ENCODE results near the gene HTR1D.
A peak's percentile ranks its signal among the peaks of the same experiment; 100 is the strongest.

HTR1D gene

DNA sequence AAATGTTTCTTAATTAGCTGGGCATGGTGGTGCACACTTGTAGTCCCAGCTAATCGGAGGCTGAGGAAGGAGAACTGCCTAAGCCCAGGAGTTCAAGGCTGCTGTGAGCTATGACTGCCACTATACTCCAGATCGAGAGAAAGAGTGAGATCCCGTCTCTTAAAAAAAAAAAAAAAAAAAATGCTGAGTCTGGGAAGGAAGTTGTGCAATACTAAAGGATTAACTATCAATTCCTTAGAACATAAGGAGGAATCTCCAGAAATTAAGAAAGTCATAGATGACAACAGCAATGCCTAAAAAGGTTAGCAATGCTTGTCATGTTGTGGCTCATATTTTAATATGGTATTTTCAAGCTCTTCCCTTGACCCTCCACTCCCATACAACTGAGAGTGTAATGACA lies 53.9 kb downstream of the HTR1D start:
- no peaks in the 10 kb centered on the region for H3K27me3 ChIP-seq (ENCODE audit: control insufficient read depth in 1 of 2, insufficient read depth in 1 of 2, low read length in 2 of 2)
- no peak overlapping the region for H3K18ac ChIP-seq (ENCODE audit: low read depth in 1 of 2, low read length in 2 of 2)
- no peak overlapping the region for H2BK120ac ChIP-seq (ENCODE audit: low read depth, low read length)
- no peak for DNase-seq
- no peak overlapping the region for H4K8ac ChIP-seq (ENCODE audit: low read length)
- no peaks in the 10 kb centered on the region for H3K36me3 ChIP-seq (ENCODE audit: control insufficient read depth in 1 of 2, insufficient read depth in 2 of 2, low read depth in 1 of 2, low read length in 2 of 2)
- H3K4ac ChIP-seq (ENCODE audit: low read depth in 1 of 2, low read length in 2 of 2), result no peak overlapping the region
- H2BK15ac ChIP-seq (ENCODE audit: low read depth, poor library complexity, severe bottlenecking), result no peak overlapping the region
- H3K9me3 ChIP-seq (ENCODE audit: control insufficient read depth, low read length), result no peaks in the 10 kb centered on the region
- no peak overlapping the region for H2BK5ac ChIP-seq (ENCODE audit: low read depth, low read length, poor library complexity, severe bottlenecking)
- H3K14ac ChIP-seq (ENCODE audit: low read length in 2 of 2), result no peak overlapping the region
- H3K23ac ChIP-seq (ENCODE audit: low read length in 2 of 2), result no peak overlapping the region
- no peak overlapping the region for H3K9ac ChIP-seq (ENCODE audit: low read length)
- H3K4me3 ChIP-seq (ENCODE audit: insufficient read depth in 1 of 2, low read depth in 1 of 2, low read length in 2 of 2), result no peak overlapping the region
- 90% methylated on average over 2 of the region's 3 CpGs for WGBS
- H3K4me2 ChIP-seq (ENCODE audit: low read length, poor library complexity, severe bottlenecking), result peak overlapping the region; percentile 3
- peaks cover 4% of the 10 kb centered on the region for H3K79me1 ChIP-seq (replicated peaks; ENCODE audit: low read length, poor library complexity, severe bottlenecking)
- peaks cover 4% of the 10 kb centered on the region for H3K4me1 ChIP-seq (ENCODE audit: control insufficient read depth, insufficient read depth, low read depth, low read length)
- no peak overlapping the region for H2BK12ac ChIP-seq (ENCODE audit: low read length in 2 of 2)
- H2AK5ac ChIP-seq (ENCODE audit: low read length, severe bottlenecking), result no peak overlapping the region
- H2AFZ ChIP-seq (ENCODE audit: low read depth, low read length), result no peak overlapping the region
- no peak overlapping the region for H4K91ac ChIP-seq (ENCODE audit: low read length)
- no peak overlapping the region for H3K27ac ChIP-seq (ENCODE audit: low read length, poor library complexity, severe bottlenecking)

DNA sequence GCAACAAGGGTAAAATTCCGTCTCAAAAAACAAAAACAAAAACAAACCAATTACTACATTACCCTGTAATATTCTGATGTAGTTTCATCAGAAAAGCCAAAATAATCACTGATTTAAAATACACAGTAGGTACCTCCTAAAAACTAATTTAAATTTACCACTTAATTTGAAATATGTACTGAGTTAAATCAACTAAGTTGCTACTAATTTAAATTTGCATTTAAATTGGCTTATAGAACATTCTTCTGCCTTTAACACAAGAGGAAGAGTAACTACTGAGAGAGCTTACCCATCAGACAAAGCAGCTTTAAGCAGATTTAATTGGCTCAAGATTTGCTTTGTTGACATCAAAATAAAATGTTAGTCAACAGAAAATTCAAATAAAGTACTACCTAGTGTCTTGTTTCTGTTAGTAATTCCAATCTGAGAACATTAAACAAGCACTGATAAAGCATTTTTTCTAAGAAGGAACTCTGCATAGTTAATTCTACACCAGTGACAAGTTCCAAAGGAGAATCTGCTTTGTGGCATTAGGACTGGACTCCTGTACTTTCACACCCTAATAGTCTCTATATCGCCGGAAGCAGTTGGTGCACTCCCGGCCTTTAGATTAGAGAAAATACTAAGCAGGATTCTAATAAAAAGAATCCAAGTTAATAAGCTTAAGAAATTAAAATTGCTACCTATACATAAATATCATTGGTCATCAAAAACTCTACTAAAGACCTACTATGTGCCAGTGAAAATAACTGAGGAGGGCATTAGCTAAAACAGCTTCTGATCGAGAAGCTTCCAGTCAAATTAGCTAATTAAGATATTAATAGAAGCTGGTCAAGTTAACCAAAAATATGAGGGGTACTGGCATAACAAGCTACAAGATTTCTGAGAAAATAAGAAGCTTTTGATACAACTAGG lies 57.1 kb downstream of the HTR1D start:
- Histone ChIP-seq H3K18ac (ENCODE audit: low read depth in 1 of 2, low read length in 2 of 2) (no peak overlapping the region), H3K4me3 (ENCODE audit: insufficient read depth in 1 of 2, low read depth in 1 of 2, low read length in 2 of 2) (no peak overlapping the region), H4K8ac (ENCODE audit: low read length) (no peak overlapping the region), H3K9ac (ENCODE audit: low read length) (no peak overlapping the region), H3K4me1 (ENCODE audit: control insufficient read depth, insufficient read depth, low read depth, low read length) (peaks cover 7% of the 10 kb centered on the region), H3K23ac (ENCODE audit: low read length in 2 of 2) (no peak overlapping the region), H2BK15ac (ENCODE audit: low read depth, poor library complexity, severe bottlenecking) (no peak overlapping the region), H3K79me1 (replicated peaks; ENCODE audit: low read length, poor library complexity, severe bottlenecking) (peaks cover 4% of the 10 kb centered on the region), H3K27me3 (ENCODE audit: control insufficient read depth in 1 of 2, insufficient read depth in 1 of 2, low read length in 2 of 2) (no peaks in the 10 kb centered on the region), H2BK5ac (ENCODE audit: low read depth, low read length, poor library complexity, severe bottlenecking) (no peak overlapping the region), H3K9me3 (ENCODE audit: control insufficient read depth, low read length) (no peaks in the 10 kb centered on the region), H4K91ac (ENCODE audit: low read length) (no peak overlapping the region), H2AFZ (ENCODE audit: low read depth, low read length) (no peak overlapping the region), H3K4me2 (ENCODE audit: low read length, poor library complexity, severe bottlenecking) (no peak overlapping the region), H2BK120ac (ENCODE audit: low read depth, low read length) (no peak overlapping the region), H3K4ac (ENCODE audit: low read depth in 1 of 2, low read length in 2 of 2) (no peak overlapping the region), H3K27ac (ENCODE audit: low read length, poor library complexity, severe bottlenecking) (no peak overlapping the region), H3K14ac (ENCODE audit: low read length in 2 of 2) (no peak overlapping the region), H2AK5ac (ENCODE audit: low read length, severe bottlenecking) (no peak overlapping the region), H2BK12ac (ENCODE audit: low read length in 2 of 2) (no peak overlapping the region), H3K36me3 (ENCODE audit: control insufficient read depth in 1 of 2, insufficient read depth in 2 of 2, low read depth in 1 of 2, low read length in 2 of 2) (no peaks in the 10 kb centered on the region)
- DNase-seq, result no peak
- no CpG with 5 or more reads among the region's 5 CpGs for WGBS

DNA sequence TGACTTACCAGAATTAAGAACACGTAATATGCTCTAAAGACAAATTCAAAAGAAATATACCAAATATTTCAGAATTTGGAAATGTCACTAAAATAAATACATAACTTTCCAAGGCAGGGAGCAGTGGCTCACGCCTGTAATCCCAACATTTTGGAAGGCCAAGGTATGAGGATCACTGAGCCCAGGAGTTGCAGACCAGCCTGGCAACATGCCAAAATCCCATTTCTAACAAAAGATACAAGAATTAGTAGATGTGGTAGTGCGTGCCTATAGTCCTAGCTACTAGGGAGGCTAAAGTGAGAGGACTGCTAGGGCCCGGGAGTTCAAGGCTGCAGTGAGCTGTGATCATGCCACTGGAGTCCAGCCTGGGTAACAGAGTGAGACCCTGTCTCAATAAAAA lies 60.4 kb downstream of the HTR1D start:
- Histone ChIP-seq H2BK12ac (ENCODE audit: low read length in 2 of 2) (no peak overlapping the region), H4K8ac (ENCODE audit: low read length) (no peak overlapping the region), H2AFZ (ENCODE audit: low read depth, low read length) (no peak overlapping the region), H3K14ac (ENCODE audit: low read length in 2 of 2) (no peak overlapping the region), H3K4me1 (ENCODE audit: control insufficient read depth, insufficient read depth, low read depth, low read length) (peaks cover 6% of the 10 kb centered on the region), H3K36me3 (ENCODE audit: control insufficient read depth in 1 of 2, insufficient read depth in 2 of 2, low read depth in 1 of 2, low read length in 2 of 2) (no peaks in the 10 kb centered on the region), H3K9ac (ENCODE audit: low read length) (no peak overlapping the region), H3K4me2 (ENCODE audit: low read length, poor library complexity, severe bottlenecking) (no peak overlapping the region), H3K27ac (ENCODE audit: low read length, poor library complexity, severe bottlenecking) (no peak overlapping the region), H2AK5ac (ENCODE audit: low read length, severe bottlenecking) (no peak overlapping the region), H3K23ac (ENCODE audit: low read length in 2 of 2) (no peak overlapping the region), H3K4ac (ENCODE audit: low read depth in 1 of 2, low read length in 2 of 2) (no peak overlapping the region), H2BK120ac (ENCODE audit: low read depth, low read length) (no peak overlapping the region), H2BK5ac (ENCODE audit: low read depth, low read length, poor library complexity, severe bottlenecking) (no peak overlapping the region), H3K4me3 (ENCODE audit: insufficient read depth in 1 of 2, low read depth in 1 of 2, low read length in 2 of 2) (no peak overlapping the region), H4K91ac (ENCODE audit: low read length) (no peak overlapping the region), H2BK15ac (ENCODE audit: low read depth, poor library complexity, severe bottlenecking) (no peak overlapping the region), H3K18ac (ENCODE audit: low read depth in 1 of 2, low read length in 2 of 2) (no peak overlapping the region), H3K9me3 (ENCODE audit: control insufficient read depth, low read length) (no peaks in the 10 kb centered on the region), H3K79me1 (replicated peaks; ENCODE audit: low read length, poor library complexity, severe bottlenecking) (peaks cover 5% of the 10 kb centered on the region), H3K27me3 (ENCODE audit: control insufficient read depth in 1 of 2, insufficient read depth in 1 of 2, low read length in 2 of 2) (no peaks in the 10 kb centered on the region)
- WGBS, result 100% methylated on average over 4 of the region's 4 CpGs
- no peak for DNase-seq

DNA sequence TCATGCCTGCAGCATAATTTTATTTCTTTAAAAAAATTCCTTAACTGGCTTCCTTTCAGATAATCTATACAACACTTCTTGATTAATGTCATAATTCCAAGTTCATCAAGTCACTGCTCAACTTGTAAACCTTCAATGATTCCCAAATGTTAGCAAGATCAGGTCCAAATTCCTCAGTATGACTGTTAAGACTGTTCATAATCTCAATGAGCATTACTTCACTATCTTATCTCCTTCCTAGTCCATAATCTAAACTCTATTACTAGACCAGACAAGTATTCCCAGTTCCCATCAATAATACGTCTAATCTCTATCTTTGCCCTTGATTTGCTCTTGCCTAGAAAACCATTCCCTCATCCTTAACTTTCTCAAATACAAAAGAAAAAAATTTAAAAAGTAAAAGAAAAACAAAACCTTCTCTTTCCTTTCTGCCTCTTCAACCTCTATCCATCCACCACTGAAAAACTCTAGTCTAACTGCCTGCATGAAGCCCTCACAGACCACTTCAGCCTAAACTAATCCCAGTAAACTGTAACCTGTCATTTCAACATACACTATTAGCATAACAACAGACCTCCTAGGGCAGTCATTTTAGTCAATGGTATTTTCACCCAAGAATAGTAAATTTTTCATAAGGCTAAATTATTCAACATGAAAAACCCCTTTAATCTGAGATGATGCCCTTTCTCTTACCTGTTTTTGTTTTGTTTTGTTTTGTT lies 64.2 kb downstream of the HTR1D start:
- H3K9ac ChIP-seq (ENCODE audit: low read length), result no peak overlapping the region
- H3K27ac ChIP-seq (ENCODE audit: low read length, poor library complexity, severe bottlenecking), result no peak overlapping the region
- no peak overlapping the region for H2BK15ac ChIP-seq (ENCODE audit: low read depth, poor library complexity, severe bottlenecking)
- no peaks in the 10 kb centered on the region for H3K27me3 ChIP-seq (ENCODE audit: control insufficient read depth in 1 of 2, insufficient read depth in 1 of 2, low read length in 2 of 2)
- no peak overlapping the region for H2AFZ ChIP-seq (ENCODE audit: low read depth, low read length)
- H4K8ac ChIP-seq (ENCODE audit: low read length), result no peak overlapping the region
- H3K36me3 ChIP-seq (ENCODE audit: control insufficient read depth in 1 of 2, insufficient read depth in 2 of 2, low read depth in 1 of 2, low read length in 2 of 2), result no peaks in the 10 kb centered on the region
- no peak overlapping the region for H3K4me3 ChIP-seq (ENCODE audit: insufficient read depth in 1 of 2, low read depth in 1 of 2, low read length in 2 of 2)
- no peaks in the 10 kb centered on the region for H3K9me3 ChIP-seq (ENCODE audit: control insufficient read depth, low read length)
- no peak overlapping the region for H2BK5ac ChIP-seq (ENCODE audit: low read depth, low read length, poor library complexity, severe bottlenecking)
- no peak overlapping the region for H2AK5ac ChIP-seq (ENCODE audit: low read length, severe bottlenecking)
- no peak overlapping the region for H3K4ac ChIP-seq (ENCODE audit: low read depth in 1 of 2, low read length in 2 of 2)
- no peak for DNase-seq
- WGBS, result 76% methylated on average over 1 of the region's 1 CpG
- no peak overlapping the region for H3K14ac ChIP-seq (ENCODE audit: low read length in 2 of 2)
- H3K4me2 ChIP-seq (ENCODE audit: low read length, poor library complexity, severe bottlenecking), result no peak overlapping the region
- no peak overlapping the region for H4K91ac ChIP-seq (ENCODE audit: low read length)
- H2BK120ac ChIP-seq (ENCODE audit: low read depth, low read length), result no peak overlapping the region
- no peak overlapping the region for H3K18ac ChIP-seq (ENCODE audit: low read depth in 1 of 2, low read length in 2 of 2)
- H3K79me1 ChIP-seq (replicated peaks; ENCODE audit: low read length, poor library complexity, severe bottlenecking), result peaks cover 1% of the 10 kb centered on the region
- H3K23ac ChIP-seq (ENCODE audit: low read length in 2 of 2), result no peak overlapping the region
- no peak overlapping the region for H2BK12ac ChIP-seq (ENCODE audit: low read length in 2 of 2)
- H3K4me1 ChIP-seq (ENCODE audit: control insufficient read depth, insufficient read depth, low read depth, low read length), result peaks cover 7% of the 10 kb centered on the region
